Putamen (tissue), 1 donor: ENCODE results near the gene CPA1.

Source experiments
- DNase-seq: peaks from one replicate; pipeline ENCODE4 v3.0.0-alpha.2; 2016; ENCODE audit warnings: low spot score

Gene CPA1

DNA sequence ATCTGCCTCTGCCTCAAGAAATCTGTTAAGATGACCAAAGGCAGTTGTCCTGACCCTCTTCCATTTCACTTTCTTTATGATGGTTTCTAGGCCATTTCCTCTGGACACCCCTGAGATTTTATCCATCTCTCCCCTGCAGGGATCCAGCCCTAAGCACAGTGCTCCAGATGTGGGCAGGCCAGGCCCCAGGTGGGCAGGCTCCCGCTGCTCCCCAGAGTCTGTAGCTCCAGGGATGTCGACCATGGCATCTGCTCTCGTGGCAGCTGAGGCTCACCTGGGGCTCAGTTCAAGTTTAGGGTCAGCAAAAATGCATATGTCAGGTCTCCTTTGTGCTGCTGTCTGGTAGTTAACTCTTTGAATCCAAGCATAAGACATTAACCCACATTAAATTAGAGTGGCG is 48.7 kb downstream of the CPA1 start:
- no peak for DNase-seq

DNA sequence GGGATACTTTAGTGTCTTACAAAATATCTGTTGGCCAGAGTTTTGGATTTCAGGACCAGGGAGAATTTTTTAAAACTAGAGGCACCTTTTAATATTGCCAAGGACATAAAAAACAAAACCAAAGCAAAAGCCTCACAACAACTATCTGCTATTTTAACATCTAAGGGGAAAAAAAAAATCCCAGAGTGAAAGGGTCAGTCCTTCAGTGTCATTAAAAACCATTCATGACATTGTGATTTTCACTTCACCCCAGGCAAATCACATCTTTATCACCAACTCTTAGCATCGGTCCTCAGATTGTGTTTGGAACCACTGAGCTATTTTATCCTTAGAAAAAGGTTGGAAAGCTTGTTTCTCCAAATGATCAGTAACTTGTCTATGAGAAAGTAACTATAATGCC is 49.8 kb downstream of the CPA1 start:
- no peak for DNase-seq

- DNase-seq = no peak
These were observed 50.8 kb downstream of the CPA1 start for GRCh38 chr7:130430841-130431666.

DNA sequence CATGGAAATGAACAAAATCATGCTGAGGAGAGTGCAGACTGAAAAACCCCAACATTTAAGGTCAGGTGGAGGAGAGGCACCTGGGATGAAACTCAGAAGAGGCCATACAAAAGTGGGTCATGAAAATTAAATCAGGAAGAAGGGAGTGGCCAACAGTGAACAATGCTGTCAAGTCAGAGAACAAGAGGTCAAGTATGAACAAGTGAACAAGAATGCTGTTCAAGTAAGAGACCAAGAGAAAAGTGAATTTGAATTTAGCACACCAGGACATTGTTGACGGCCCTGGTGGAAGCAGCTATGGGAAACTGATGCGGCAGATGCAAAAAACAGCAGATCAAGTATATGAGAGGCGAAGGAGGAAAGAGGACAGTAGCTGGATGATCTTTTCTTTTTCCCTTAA is 52.6 kb downstream of the CPA1 start:
- no peak for DNase-seq

GRCh38 chr7:130433301-130433700 is 53.0 kb downstream of the CPA1 start:
- DNase-seq = no peak

- no peak for DNase-seq
These were observed 55.1 kb downstream of the CPA1 start for GRCh38 chr7:130435311-130435854.

DNA sequence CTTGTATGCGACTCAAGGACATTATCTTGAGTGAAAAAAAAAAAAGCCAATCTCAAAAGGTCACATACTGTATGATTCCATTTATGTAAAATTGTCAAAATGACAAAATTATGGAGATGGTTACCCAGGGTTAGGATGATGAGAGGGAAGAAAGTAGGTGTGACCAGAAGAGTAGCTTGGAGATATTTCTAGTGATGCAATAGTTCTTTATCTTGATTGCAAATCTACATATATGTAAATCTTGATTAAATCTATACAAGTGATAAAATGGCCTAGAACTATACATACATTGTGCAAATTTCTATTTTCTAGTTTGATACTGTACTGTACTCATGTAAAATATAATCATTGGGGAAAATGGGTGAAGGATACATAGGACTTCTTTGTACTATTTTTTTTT is 56.0 kb downstream of the CPA1 start:
- no peak for DNase-seq
